Nephron progenitor cell (in vitro differentiated cells): ENCODE results near the gene HIVEP2.

ENCODE experiments used
- DNase-seq: peaks from one replicate; pipeline ENCODE4 v3.0.0; 2021
- H3K27ac Mint-ChIP-seq: 2 replicates; pipeline ENCODE4 v1.8.0; 2021; ENCODE audit warnings: mild to moderate bottlenecking, moderate library complexity, mixed read lengths
- H3K27me3 Mint-ChIP-seq: 2 replicates; pipeline ENCODE4 v1.8.0; 2021; ENCODE audit warnings: mild to moderate bottlenecking, low read depth, mixed read lengths; ENCODE audit not compliant: poor library complexity
- H3K36me3 Mint-ChIP-seq: 2 replicates; pipeline ENCODE4 v1.8.0; 2021; ENCODE audit warnings: low read depth, mixed read lengths
- H3K4me1 Mint-ChIP-seq: 2 replicates; pipeline ENCODE4 v1.8.0; 2021; ENCODE audit warnings: mixed read lengths
- H3K4me3 Mint-ChIP-seq: 2 replicates; pipeline ENCODE4 v1.8.0; 2021; ENCODE audit warnings: mild to moderate bottlenecking, moderate library complexity, mixed read lengths
- H3K9me3 Mint-ChIP-seq: 2 replicates; pipeline ENCODE4 v1.8.0; 2021; ENCODE audit warnings: mild to moderate bottlenecking, moderate library complexity, mixed read lengths
- CTCF ChIP-seq: fragments of 200-600 bp; sonication (generic); IDR thresholded peaks from 2 replicates; pipeline ENCODE4 v1.5.0; 2021; ENCODE audit warnings: antibody characterized with exemption

Gene HIVEP2

GRCh38 chr6:142738731-142739130, 206.2 kb downstream of the HIVEP2 start:
- DNase-seq: no peak
- peaks cover 17% of the 10 kb centered on the region for H3K4me1 Mint-ChIP-seq
- H3K9me3 Mint-ChIP-seq: peaks cover under 1% of the 10 kb centered on the region
- no peak overlapping the region for H3K4me3 Mint-ChIP-seq
- H3K27me3 Mint-ChIP-seq: no peaks in the 10 kb centered on the region
- no peak for TF ChIP-seq CTCF
- H3K36me3 Mint-ChIP-seq: no peaks in the 10 kb centered on the region
- no peak overlapping the region for H3K27ac Mint-ChIP-seq

DNA sequence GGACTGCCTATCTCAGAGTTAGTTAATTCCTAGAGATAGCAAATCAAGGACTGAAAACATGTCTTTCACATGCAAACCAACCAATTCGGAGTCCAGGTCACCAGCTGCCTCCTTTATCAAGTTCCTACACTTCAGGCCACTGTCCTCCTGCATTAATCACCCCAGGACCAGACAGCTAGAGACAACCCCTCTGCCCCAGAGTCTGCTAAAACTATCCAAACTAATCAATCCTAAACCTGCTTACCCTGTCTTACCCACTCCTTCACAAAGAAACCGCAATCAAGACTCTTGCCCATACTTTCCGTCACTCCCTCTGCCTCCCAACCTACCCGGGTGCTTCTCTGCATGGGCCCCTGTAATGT, 207.0 kb downstream of the HIVEP2 start:
- DNase-seq: no peak
- peak overlapping the region; percentile 64 for H3K27ac Mint-ChIP-seq

DNA sequence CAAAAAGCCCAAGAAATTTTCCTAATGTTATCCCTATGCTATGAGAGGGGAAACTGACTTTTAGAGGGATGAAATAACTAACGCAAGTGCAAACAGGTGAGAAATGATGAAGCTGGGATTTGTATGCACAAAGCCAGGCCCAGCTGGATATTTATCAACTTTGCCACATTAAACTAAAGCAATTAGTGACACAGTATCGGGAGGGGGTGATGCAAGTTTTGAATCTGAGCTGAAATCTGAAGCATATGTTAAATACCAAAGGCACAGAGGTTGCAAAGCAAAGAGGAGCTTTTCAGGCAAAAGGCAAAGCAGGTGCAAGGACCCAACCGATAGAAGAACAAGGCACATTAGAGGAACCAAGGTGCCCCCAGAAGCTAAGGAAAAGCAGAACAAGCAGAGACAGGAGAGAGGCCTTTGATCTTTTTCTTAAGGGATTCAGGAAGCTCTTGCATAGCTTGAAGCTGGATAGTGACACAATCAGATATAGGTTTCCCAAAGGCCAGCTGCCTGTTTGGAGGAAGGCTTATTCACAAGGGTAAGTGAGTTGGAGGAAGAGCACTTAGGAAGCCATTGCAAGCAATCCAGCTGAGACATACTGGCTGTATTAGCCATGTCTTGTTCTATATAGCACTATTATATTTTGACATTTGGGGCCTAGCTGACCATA, 207.5 kb downstream of the HIVEP2 start:
- no peak for DNase-seq
- peaks cover 5% of the 10 kb centered on the region for H3K9me3 Mint-ChIP-seq
- H3K27me3 Mint-ChIP-seq: no peaks in the 10 kb centered on the region
- peaks cover 17% of the 10 kb centered on the region for H3K4me1 Mint-ChIP-seq
- H3K4me3 Mint-ChIP-seq: no peak overlapping the region
- no peak for TF ChIP-seq CTCF
- H3K36me3 Mint-ChIP-seq: no peaks in the 10 kb centered on the region
- H3K27ac Mint-ChIP-seq: no peak overlapping the region

More for the DNA sequence above, 207.0 kb downstream of the HIVEP2 start:
- Mint-ChIP-seq H3K4me1 (peaks cover 17% of the 10 kb centered on the region), H3K36me3 (no peaks in the 10 kb centered on the region), H3K4me3 (no peak overlapping the region), H3K9me3 (peaks cover 5% of the 10 kb centered on the region), H3K27me3 (no peaks in the 10 kb centered on the region)
- TF ChIP-seq CTCF: no peak

DNA sequence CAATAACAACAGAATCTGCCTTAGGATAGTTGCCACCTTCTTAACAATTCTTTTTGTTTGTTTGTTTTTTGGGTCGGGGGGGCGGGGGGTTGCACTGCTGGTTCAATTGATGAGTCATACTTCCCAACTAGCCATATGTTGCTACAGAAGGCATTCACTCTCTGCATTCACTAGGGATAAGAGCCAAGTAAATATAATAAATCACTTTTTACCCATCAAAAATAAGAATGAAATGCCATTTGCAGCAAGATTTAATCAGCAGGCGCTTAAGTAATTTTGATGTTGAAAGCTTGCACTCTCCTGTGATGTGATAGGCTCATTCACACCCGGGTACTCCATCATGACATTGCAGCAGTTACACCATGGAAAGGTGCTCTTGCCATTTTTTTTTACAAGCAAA, 209.8 kb downstream of the HIVEP2 start:
- Mint-ChIP-seq H3K27ac (no peak overlapping the region), H3K9me3 (peaks cover 5% of the 10 kb centered on the region), H3K36me3 (no peaks in the 10 kb centered on the region), H3K27me3 (no peaks in the 10 kb centered on the region), H3K4me1 (peaks cover 17% of the 10 kb centered on the region), H3K4me3 (no peak overlapping the region)
- DNase-seq: no peak
- TF ChIP-seq CTCF: no peak

- Mint-ChIP-seq H3K27ac (no peak overlapping the region), H3K27me3 (no peaks in the 10 kb centered on the region), H3K9me3 (peaks cover 5% of the 10 kb centered on the region), H3K4me1 (peaks cover 15% of the 10 kb centered on the region), H3K4me3 (no peak overlapping the region), H3K36me3 (no peaks in the 10 kb centered on the region)
- no peak for DNase-seq
- no peak for TF ChIP-seq CTCF
These were observed 212.2 kb downstream of the HIVEP2 start for GRCh38 chr6:142732790-142733189.

DNA sequence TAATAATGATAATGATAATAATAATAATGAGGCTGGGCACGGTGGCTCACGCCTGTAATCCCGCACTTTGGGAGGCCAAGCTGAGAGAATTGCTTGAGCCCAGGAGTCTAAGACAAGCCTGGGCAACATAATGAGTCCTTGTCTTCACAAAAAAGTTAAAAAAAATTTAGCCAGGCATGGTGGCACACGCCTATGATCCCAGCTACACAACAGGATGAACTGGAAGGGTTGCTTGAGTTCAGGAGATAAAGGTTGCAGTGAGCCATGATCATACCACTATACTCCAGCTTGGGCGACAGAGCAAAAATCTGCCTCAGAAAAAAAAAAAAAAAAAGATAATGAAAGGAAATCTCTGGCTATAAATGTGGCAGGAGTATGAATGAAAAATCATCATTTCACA, 213.4 kb downstream of the HIVEP2 start:
- Mint-ChIP-seq H3K4me3 (no peak overlapping the region), H3K27me3 (no peaks in the 10 kb centered on the region), H3K36me3 (no peaks in the 10 kb centered on the region), H3K4me1 (peaks cover 10% of the 10 kb centered on the region), H3K27ac (no peak overlapping the region), H3K9me3 (peaks cover 5% of the 10 kb centered on the region)
- no peak for DNase-seq
- no peak for TF ChIP-seq CTCF
